ENCODE measurements around the gene GP1BA.

Gene GP1BA

DNA sequence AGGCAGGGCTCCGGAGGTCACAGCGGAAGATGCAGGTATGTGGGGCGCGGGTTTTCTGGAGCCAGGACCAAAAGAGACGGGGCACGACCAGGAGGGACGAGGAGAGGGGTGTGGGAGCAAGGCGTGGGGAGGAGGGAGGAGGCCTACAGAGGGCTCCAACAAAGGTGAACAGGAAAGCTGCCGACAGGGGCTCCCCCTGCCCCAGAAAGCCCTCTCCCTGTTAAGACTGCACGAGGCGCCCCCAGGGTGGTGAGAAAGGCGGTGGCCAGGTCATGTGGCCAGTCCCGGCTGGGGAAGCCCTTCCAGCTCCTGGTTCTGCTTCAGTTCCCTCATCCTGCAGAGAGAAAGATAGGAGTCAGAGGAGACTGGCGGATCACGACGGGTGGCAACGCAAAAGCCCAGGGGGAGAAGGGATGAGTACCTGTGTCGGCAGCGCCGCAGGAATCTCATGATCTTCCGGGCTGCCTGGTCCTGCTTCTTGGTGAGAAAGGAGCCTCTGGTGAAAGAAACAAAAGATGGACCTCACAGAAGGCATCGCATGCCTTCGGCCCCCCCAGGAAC is 36.5 kb downstream of the GP1BA start:
- Histone ChIP-seq H3K27ac (ENCODE audit: low read depth, low read length) (peak overlapping the region; percentile 99), H3K36me3 (ENCODE audit: control insufficient read depth, insufficient read depth, low read length) (peaks cover 20% of the 10 kb centered on the region), H3K9me3 (ENCODE audit: control insufficient read depth, insufficient read depth, low read length) (peaks cover 5% of the 10 kb centered on the region; the same call in 1 of the 2 replicates), H3K27me3 (ENCODE audit: control insufficient read depth, insufficient read depth, low read length) (no peaks in the 10 kb centered on the region), H3K4me1 (ENCODE audit: control insufficient read depth, insufficient read depth, low read length) (peaks cover 12% of the 10 kb centered on the region), H3K4me3 (ENCODE audit: low read depth, low read length) (peak overlapping the region; percentile 97), H3K9ac (ENCODE audit: low read depth, low read length) (peak overlapping the region; percentile 57)

DNA sequence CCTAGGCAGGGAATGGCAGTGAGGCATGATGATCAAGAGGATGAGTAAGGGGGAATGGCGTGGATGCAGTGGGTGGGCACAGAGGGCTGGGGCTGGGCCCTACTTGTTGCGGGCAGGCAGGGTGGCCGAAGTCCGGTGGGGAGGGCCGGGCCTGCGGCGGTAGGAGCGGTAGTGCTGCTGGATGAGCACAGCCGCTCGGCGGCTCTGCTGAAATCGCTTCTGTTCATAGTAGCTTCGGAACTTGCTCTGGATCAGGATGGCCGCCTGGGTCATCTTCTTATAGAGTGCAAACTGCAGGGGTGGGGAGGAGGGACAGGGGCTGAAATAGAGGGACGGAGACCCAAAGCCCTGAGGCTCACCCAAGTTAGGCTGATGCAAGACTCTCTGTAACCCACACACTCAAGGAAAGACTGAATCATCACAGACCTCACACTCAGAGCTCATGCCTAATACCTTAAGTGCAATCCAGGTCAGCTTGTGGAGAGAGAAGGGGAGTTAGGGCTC is 37.0 kb downstream of the GP1BA start:
- peaks cover 12% of the 10 kb centered on the region for H3K4me1 ChIP-seq (ENCODE audit: control insufficient read depth, insufficient read depth, low read length)
- H3K27me3 ChIP-seq (ENCODE audit: control insufficient read depth, insufficient read depth, low read length): peaks cover under 1% of the 10 kb centered on the region; the same call in 1 of the 2 replicates
- H3K27ac ChIP-seq (ENCODE audit: low read depth, low read length): peak overlapping the region; percentile 99
- peaks cover 5% of the 10 kb centered on the region; the same call in 1 of the 2 replicates for H3K9me3 ChIP-seq (ENCODE audit: control insufficient read depth, insufficient read depth, low read length)
- H3K4me3 ChIP-seq (ENCODE audit: low read depth, low read length): peak overlapping the region; percentile 97
- peak overlapping the region; percentile 53 for H3K9ac ChIP-seq (ENCODE audit: low read depth, low read length)
- peaks cover 20% of the 10 kb centered on the region for H3K36me3 ChIP-seq (ENCODE audit: control insufficient read depth, insufficient read depth, low read length)

DNA sequence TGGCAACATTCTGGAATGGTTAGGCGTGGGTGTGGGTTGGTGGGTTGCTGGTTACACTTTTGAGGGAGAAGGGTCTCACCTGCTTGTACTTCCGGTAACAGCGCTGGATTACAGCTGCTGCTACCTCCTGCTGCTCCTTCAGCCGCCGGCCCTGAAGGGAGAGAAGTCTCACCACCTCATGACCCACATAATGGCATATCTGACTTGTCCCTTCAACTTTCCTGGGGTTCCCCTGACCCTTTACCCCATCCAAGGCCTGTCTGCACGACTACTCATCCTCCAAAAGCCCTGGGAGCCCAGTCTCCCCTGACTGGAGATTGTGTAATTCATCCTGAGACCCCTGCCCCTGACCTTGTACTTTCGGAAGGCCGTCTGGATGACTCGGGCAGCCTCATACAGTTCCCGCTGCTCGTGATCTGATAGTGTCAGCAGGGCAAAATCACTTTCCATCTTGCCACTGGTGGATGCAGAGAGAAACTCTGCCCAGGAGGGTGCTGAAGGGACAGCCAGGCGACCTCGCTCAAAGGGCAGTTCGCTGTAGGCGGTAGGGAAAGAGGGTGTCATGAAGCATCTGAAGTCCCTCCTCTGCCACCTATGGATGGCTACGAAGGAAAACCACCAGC is 37.6 kb downstream of the GP1BA start:
- H3K4me3 ChIP-seq (ENCODE audit: low read depth, low read length): peak overlapping the region; percentile 97
- H3K27me3 ChIP-seq (ENCODE audit: control insufficient read depth, insufficient read depth, low read length): peaks cover 6% of the 10 kb centered on the region
- H3K9me3 ChIP-seq (ENCODE audit: control insufficient read depth, insufficient read depth, low read length): peaks cover 5% of the 10 kb centered on the region; the same call in 1 of the 2 replicates
- H3K9ac ChIP-seq (ENCODE audit: low read depth, low read length): peak overlapping the region; percentile 53; the same call in 1 of the 2 replicates
- peaks cover 12% of the 10 kb centered on the region for H3K4me1 ChIP-seq (ENCODE audit: control insufficient read depth, insufficient read depth, low read length)
- H3K36me3 ChIP-seq (ENCODE audit: control insufficient read depth, insufficient read depth, low read length): peaks cover 20% of the 10 kb centered on the region
- peak overlapping the region; percentile 99 for H3K27ac ChIP-seq (ENCODE audit: low read depth, low read length)

DNA sequence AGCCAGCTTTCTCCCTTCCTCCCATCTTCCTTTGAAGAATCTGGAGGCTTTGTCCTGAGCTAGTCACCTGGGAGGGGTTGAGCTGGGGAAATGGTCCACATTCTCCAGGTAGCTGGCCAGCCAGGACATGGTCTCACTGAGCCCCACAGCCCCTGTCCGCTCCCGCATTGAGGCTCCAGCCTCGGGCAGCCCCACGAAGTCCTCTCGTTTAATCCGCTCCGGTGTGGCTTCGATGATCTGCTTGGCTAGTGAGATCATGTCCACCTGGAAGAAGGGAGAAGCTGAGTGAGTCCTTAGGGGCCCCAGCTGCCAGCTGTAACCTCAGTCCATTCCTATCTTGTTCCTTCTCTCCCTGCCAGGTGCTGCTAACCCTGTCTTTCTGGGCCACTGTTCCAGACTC is 38.2 kb downstream of the GP1BA start:
- no peak overlapping the region for H3K9ac ChIP-seq (ENCODE audit: low read depth, low read length)
- no peak overlapping the region for H3K27ac ChIP-seq (ENCODE audit: low read depth, low read length)
- H3K4me1 ChIP-seq (ENCODE audit: control insufficient read depth, insufficient read depth, low read length): peaks cover 12% of the 10 kb centered on the region
- no peak overlapping the region for H3K4me3 ChIP-seq (ENCODE audit: low read depth, low read length)
- peaks cover 3% of the 10 kb centered on the region; the same call in 1 of the 2 replicates for H3K9me3 ChIP-seq (ENCODE audit: control insufficient read depth, insufficient read depth, low read length)
- peaks cover 12% of the 10 kb centered on the region for H3K27me3 ChIP-seq (ENCODE audit: control insufficient read depth, insufficient read depth, low read length)
- peaks cover 18% of the 10 kb centered on the region for H3K36me3 ChIP-seq (ENCODE audit: control insufficient read depth, insufficient read depth, low read length)

DNA sequence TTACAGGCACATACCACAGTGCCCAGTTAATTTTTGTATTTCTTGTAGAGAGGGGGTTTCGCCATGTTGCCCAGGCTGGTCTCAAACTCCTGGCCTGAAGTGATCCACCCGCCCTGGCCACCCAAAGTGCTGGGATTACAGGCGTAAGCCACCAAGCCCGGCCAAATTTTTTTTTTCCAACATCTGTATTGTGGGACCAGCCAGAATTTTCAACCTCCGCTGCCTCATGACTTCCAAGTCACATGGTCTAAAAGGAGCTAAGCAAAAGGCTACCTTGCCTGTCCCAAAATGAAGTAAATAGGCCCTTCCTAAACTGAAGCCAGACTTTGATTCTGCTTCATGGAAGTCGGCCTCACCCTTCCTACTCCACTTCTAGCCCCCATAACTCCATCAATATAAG is 39.7 kb downstream of the GP1BA start:
- no peak overlapping the region for H3K27ac ChIP-seq (ENCODE audit: low read depth, low read length)

DNA sequence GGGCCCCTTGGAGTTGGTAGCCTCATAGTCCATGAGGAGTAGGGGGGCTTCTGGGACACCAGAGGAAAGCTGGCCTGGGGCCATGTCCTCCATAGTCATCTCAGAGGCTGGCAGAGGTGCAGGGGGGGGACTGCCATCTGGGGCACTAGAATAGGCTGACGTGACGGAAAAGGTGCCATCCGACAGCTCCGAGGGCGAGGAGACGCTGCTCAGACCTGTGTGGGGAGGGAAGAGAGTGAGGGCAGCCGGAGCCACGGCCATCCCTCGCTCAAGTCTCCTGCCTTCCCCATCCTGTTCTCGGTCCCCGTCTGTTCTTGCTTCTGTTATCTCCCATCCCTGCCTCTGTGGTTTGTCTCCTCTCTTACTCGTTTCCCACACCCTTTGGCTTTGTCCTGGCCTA is 40.2 kb downstream of the GP1BA start:
- Histone ChIP-seq H3K4me1 (ENCODE audit: control insufficient read depth, insufficient read depth, low read length) (peaks cover 12% of the 10 kb centered on the region), H3K9ac (ENCODE audit: low read depth, low read length) (no peak overlapping the region), H3K27ac (ENCODE audit: low read depth, low read length) (no peak overlapping the region), H3K27me3 (ENCODE audit: control insufficient read depth, insufficient read depth, low read length) (peaks cover 17% of the 10 kb centered on the region), H3K9me3 (ENCODE audit: control insufficient read depth, insufficient read depth, low read length) (no peaks in the 10 kb centered on the region), H3K4me3 (ENCODE audit: low read depth, low read length) (no peak overlapping the region), H3K36me3 (ENCODE audit: control insufficient read depth, insufficient read depth, low read length) (peaks cover 15% of the 10 kb centered on the region; the same call in 1 of the 2 replicates)

More for the DNA sequence above, 39.7 kb downstream of the GP1BA start:
- H3K9ac ChIP-seq (ENCODE audit: low read depth, low read length): no peak overlapping the region
- peaks cover 12% of the 10 kb centered on the region for H3K4me1 ChIP-seq (ENCODE audit: control insufficient read depth, insufficient read depth, low read length)
- no peak overlapping the region for H3K4me3 ChIP-seq (ENCODE audit: low read depth, low read length)
- H3K36me3 ChIP-seq (ENCODE audit: control insufficient read depth, insufficient read depth, low read length): peaks cover 15% of the 10 kb centered on the region; the same call in 1 of the 2 replicates
- H3K9me3 ChIP-seq (ENCODE audit: control insufficient read depth, insufficient read depth, low read length): no peaks in the 10 kb centered on the region
- peaks cover 17% of the 10 kb centered on the region for H3K27me3 ChIP-seq (ENCODE audit: control insufficient read depth, insufficient read depth, low read length)

DNA sequence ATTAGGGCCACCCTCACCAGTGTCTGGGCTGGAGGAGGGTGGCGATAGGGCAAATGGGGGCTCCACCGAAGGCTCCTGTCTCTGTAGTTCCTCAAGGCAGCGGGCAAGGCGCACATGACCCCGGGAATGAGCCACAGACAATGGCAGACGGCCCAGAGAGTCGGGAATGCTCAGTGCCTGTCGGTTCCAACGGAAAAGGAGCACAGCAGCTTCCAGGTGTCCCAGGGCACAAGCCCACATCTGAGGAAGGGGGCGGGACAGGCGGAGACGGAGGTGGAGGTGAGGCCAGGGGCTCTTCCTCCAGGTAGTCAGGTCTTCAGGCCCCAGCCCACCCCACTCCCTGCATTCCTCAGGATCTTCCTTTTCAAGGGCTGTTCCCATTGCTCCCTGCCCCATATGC is 40.7 kb downstream of the GP1BA start:
- no peak overlapping the region for H3K9ac ChIP-seq (ENCODE audit: low read depth, low read length)
- H3K4me3 ChIP-seq (ENCODE audit: low read depth, low read length): no peak overlapping the region
- no peak overlapping the region for H3K27ac ChIP-seq (ENCODE audit: low read depth, low read length)
- peaks cover 19% of the 10 kb centered on the region; the same call in 1 of the 2 replicates for H3K36me3 ChIP-seq (ENCODE audit: control insufficient read depth, insufficient read depth, low read length)
- H3K27me3 ChIP-seq (ENCODE audit: control insufficient read depth, insufficient read depth, low read length): peaks cover 21% of the 10 kb centered on the region
- H3K9me3 ChIP-seq (ENCODE audit: control insufficient read depth, insufficient read depth, low read length): no peaks in the 10 kb centered on the region
- H3K4me1 ChIP-seq (ENCODE audit: control insufficient read depth, insufficient read depth, low read length): peaks cover 12% of the 10 kb centered on the region

DNA sequence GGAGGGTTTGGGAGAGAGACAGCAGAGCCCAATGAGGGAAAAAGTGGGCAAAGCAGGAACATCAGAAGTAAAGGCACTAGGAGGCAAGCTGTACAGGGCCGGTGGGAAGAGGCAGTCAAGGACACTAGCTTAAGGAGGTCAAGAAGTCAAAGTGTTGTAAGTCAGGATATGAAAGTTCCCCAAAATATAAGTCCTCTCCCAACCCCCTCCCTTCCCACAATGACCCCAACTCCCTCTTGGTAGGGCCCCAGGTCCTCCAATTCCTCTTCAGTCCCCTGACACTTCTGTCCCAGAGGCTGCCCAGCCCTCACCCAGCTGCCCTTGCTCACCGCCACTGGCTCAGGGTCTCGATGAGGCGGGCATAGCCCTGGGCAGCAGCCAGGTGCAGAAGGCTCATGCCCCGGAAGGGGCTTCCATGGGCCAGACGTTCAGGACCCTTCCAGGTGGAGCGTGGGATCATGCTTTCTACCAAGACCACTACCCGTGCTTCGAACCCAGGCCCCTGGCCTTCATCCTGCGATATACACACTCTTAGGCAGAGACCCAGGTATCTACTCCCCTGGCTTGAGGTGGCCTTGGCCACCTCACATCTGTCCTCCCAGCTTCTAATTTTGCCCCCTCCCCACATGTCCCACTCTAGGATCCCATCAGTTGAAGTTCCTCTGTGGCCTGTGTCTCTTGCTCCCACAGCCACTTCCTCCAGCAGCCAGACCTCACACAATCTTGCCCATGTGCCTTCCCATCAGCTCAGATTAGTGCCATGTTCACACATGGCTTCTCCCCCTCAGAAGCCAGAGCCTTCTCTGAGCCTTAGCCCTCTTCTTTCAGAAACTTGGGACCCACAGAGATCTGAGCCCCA is 41.4 kb downstream of the GP1BA start:
- peaks cover 24% of the 10 kb centered on the region; the same call in 1 of the 2 replicates for H3K36me3 ChIP-seq (ENCODE audit: control insufficient read depth, insufficient read depth, low read length)
- no peak overlapping the region for H3K9ac ChIP-seq (ENCODE audit: low read depth, low read length)
- no peaks in the 10 kb centered on the region for H3K9me3 ChIP-seq (ENCODE audit: control insufficient read depth, insufficient read depth, low read length)
- no peak overlapping the region for H3K4me3 ChIP-seq (ENCODE audit: low read depth, low read length)
- no peak overlapping the region for H3K27ac ChIP-seq (ENCODE audit: low read depth, low read length)
- H3K27me3 ChIP-seq (ENCODE audit: control insufficient read depth, insufficient read depth, low read length): peaks cover 28% of the 10 kb centered on the region
- H3K4me1 ChIP-seq (ENCODE audit: control insufficient read depth, insufficient read depth, low read length): peaks cover 12% of the 10 kb centered on the region

DNA sequence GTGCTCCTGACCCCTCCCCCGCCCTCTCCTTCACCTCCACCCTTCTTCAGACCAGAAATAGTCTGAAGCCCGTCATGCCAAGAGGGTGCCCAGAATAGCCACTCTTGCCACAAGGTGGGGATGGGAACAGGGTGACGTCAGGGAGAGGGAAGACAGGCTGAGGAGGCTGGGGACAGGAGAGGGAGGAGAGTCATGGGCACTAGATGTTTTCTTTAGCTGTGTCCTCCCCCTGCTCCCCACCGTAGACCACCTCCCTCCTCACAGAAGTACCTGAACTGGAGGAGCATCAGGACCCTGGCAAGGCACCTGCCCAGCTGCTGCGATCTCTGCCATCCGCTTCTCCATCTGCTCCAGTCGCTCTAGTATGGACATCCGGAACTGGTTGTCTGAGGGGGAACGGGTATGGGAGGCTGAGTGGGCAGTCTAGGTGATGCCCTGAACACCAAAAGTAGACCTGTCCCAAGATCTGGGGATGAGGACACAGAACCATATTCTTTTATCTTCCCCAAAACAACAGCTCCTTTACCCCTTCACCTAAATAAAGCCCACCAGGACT is 42.1 kb downstream of the GP1BA start:
- Histone ChIP-seq H3K27ac (ENCODE audit: low read depth, low read length) (no peak overlapping the region), H3K9me3 (ENCODE audit: control insufficient read depth, insufficient read depth, low read length) (no peaks in the 10 kb centered on the region), H3K4me3 (ENCODE audit: low read depth, low read length) (no peak overlapping the region), H3K9ac (ENCODE audit: low read depth, low read length) (no peak overlapping the region), H3K27me3 (ENCODE audit: control insufficient read depth, insufficient read depth, low read length) (peaks cover 31% of the 10 kb centered on the region), H3K36me3 (ENCODE audit: control insufficient read depth, insufficient read depth, low read length) (peaks cover 24% of the 10 kb centered on the region; the same call in 1 of the 2 replicates), H3K4me1 (ENCODE audit: control insufficient read depth, insufficient read depth, low read length) (peaks cover 6% of the 10 kb centered on the region)

DNA sequence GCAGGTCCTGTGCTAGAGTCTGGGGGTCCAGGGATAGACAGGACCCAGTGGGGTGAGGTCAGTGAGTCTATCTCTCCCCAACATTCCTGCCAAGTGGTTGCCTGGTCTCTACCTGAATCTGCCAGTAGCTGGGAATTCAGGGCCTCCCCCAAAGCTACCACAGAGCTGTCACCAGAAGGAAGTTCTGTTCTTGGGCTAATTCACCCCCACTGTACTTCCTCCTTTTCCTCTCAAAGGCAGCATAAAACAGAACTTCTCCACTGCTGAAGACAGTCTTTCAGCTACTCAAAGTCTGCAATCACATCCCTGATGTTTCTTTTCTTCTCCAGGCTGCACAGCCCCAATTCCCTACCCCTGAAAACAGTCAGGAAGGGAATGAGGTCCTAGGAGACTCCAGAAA is 46.6 kb downstream of the GP1BA start:
- peaks cover 4% of the 10 kb centered on the region; the same call in 1 of the 2 replicates for H3K4me1 ChIP-seq (ENCODE audit: control insufficient read depth, insufficient read depth, low read length)
- peaks cover 18% of the 10 kb centered on the region; the same call in 1 of the 2 replicates for H3K36me3 ChIP-seq (ENCODE audit: control insufficient read depth, insufficient read depth, low read length)

More for the DNA sequence above, 46.6 kb downstream of the GP1BA start:
- H3K9ac ChIP-seq (ENCODE audit: low read depth, low read length): no peak overlapping the region
- H3K9me3 ChIP-seq (ENCODE audit: control insufficient read depth, insufficient read depth, low read length): no peaks in the 10 kb centered on the region
- H3K27me3 ChIP-seq (ENCODE audit: control insufficient read depth, insufficient read depth, low read length): peaks cover 31% of the 10 kb centered on the region
- no peak overlapping the region for H3K4me3 ChIP-seq (ENCODE audit: low read depth, low read length)
- no peak overlapping the region for H3K27ac ChIP-seq (ENCODE audit: low read depth, low read length)
